HG02763 (cell line): Measurements from ENCODE around the gene KCTD16.

Experiments
- ATAC-seq: cut with Tn5 transposase; IDR thresholded peaks from one replicate; pipeline ENCODE4 v1.9.1; 2021; ENCODE audit warnings: mild to moderate bottlenecking, moderate library complexity; ENCODE audit not compliant: unreplicated experiment

The KCTD16 gene

GRCh38 chr5:144328494-144328893, 157.8 kb downstream of the KCTD16 start:
- ATAC-seq = no peak

GRCh38 chr5:144328980-144329379, 158.3 kb downstream of the KCTD16 start:
- ATAC-seq = no peak

- ATAC-seq = no peak
Measured at GRCh38 chr5:144329681-144330080, 159.0 kb downstream of the KCTD16 start.

GRCh38 chr5:144331361-144331760, 160.7 kb downstream of the KCTD16 start:
- no peak for ATAC-seq

- no peak for ATAC-seq
Measured at GRCh38 chr5:144332265-144332664, 161.6 kb downstream of the KCTD16 start.

GRCh38 chr5:144333336-144333920, 162.8 kb downstream of the KCTD16 start:
- peak; percentile 65 for ATAC-seq

- no peak for ATAC-seq
Measured at GRCh38 chr5:144335561-144335960, 164.9 kb downstream of the KCTD16 start.

- no peak for ATAC-seq
Measured at GRCh38 chr5:144336191-144336961, 165.7 kb downstream of the KCTD16 start.

- ATAC-seq = no peak
Measured at GRCh38 chr5:144352330-144352729, 181.7 kb downstream of the KCTD16 start.

GRCh38 chr5:144352732-144353317, 182.2 kb downstream of the KCTD16 start:
- ATAC-seq = no peak

GRCh38 chr5:144356489-144356888, 185.8 kb downstream of the KCTD16 start:
- ATAC-seq = no peak

GRCh38 chr5:144361406-144361805, 190.7 kb downstream of the KCTD16 start:
- no peak for ATAC-seq

GRCh38 chr5:144365885-144366284, 195.2 kb downstream of the KCTD16 start:
- no peak for ATAC-seq

GRCh38 chr5:144367991-144368390, 197.3 kb downstream of the KCTD16 start:
- no peak for ATAC-seq

- ATAC-seq = no peak
Measured at GRCh38 chr5:144368556-144368955, 197.9 kb downstream of the KCTD16 start.

GRCh38 chr5:144369006-144369405, 198.3 kb downstream of the KCTD16 start:
- no peak for ATAC-seq

GRCh38 chr5:144370273-144370672, 199.6 kb downstream of the KCTD16 start:
- no peak for ATAC-seq

GRCh38 chr5:144374637-144375036, 204.0 kb downstream of the KCTD16 start:
- ATAC-seq = no peak

- ATAC-seq = no peak
Measured at GRCh38 chr5:144377207-144377606, 206.5 kb downstream of the KCTD16 start.

- ATAC-seq = no peak
Measured at GRCh38 chr5:144378681-144379080, 208.0 kb downstream of the KCTD16 start.

- ATAC-seq = no peak
Measured at GRCh38 chr5:144385597-144385996, 214.9 kb downstream of the KCTD16 start.

GRCh38 chr5:144386315-144386714, 215.6 kb downstream of the KCTD16 start:
- no peak for ATAC-seq
